ENCODE results near the gene TXNDC9.
"Not testable (repeated sequence)": the region's sequence is repeated elsewhere in the genome, so short reads cannot be mapped to it uniquely, and the experiment has no call there.

TXNDC9 gene

DNA sequence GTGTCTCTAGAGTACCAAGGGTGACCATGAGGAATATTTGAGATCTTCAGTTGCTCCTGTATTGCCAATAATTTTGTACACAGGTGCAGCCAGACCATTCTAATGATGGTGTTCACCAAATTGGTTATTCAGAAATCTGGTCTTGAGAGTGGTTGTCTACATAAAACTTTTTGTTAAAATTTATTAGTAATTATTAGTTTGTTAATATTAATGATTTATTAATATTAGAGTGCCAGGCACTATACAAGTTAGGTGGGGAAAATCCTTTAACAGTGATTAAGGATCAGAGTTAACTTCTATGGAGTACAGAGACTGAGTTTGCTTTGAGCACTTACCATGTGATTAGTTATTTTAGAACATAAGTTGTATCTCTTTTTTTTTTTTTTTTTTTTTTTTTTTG lies 10.1 kb upstream of the TXNDC9 start:
- no peak for DNase-seq (ENCODE audit: low spot score)
- TF ChIP-seq, protein P1, sequence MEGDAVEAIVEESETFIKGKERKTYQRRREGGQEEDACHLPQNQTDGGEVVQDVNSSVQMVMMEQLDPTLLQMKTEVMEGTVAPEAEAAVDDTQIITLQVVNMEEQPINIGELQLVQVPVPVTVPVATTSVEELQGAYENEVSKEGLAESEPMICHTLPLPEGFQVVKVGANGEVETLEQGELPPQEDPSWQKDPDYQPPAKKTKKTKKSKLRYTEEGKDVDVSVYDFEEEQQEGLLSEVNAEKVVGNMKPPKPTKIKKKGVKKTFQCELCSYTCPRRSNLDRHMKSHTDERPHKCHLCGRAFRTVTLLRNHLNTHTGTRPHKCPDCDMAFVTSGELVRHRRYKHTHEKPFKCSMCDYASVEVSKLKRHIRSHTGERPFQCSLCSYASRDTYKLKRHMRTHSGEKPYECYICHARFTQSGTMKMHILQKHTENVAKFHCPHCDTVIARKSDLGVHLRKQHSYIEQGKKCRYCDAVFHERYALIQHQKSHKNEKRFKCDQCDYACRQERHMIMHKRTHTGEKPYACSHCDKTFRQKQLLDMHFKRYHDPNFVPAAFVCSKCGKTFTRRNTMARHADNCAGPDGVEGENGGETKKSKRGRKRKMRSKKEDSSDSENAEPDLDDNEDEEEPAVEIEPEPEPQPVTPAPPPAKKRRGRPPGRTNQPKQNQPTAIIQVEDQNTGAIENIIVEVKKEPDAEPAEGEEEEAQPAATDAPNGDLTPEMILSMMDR (IDR thresholded peaks at IDR 0.05): no peak
- H3K4me3 ChIP-seq: no peak overlapping the region

DNA sequence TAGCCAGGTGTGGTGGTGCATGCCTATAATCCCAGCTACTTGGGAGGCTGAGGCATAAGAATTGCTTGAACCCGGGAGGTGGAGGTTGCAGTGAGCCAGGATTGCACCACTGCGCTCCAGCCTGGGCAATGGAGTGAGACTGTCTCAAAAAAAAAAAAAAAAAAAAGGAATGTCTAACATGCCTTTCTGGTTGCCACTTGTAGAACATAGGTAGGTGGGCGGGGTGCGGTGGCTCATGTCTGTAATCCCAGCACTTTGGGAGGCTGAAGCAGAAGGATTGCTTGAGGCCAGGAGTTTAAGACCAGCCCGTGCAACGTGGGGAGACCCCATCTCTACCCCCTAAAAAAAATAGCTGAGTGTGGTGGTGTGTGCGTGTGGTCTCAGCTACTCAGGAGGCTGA lies 9.3 kb upstream of the TXNDC9 start:
- DNase-seq (ENCODE audit: low spot score); H3K4me3 ChIP-seq; H3K27ac ChIP-seq: not testable (repeated sequence)

More for the DNA sequence above, 10.1 kb upstream of the TXNDC9 start:
- H3K27ac ChIP-seq: no peak overlapping the region

DNA sequence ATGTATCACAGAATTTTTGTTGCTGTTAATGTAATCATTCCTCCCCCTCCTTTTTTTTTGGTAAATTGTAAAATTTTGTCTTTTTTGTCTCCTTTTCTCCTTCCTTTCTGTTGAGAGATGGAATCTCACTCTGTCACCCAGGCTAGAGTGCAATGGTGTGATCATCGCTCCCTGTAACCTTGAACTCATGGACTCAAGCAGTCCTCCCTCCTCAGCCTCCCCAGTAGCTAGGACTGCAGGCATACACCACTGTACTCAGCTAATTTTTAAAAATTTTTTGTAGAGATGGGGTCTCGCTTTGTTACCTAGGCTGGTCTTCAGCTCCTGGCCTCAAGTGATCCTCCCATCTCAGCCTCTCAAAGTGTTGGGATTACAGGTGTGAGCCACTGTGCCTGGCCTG lies 6.4 kb upstream of the TXNDC9 start:
- DNase-seq (ENCODE audit: low spot score): no peak
- TF ChIP-seq, protein P1 (IDR thresholded peaks at IDR 0.05): no peak
- Histone ChIP-seq H3K4me3 (no peak overlapping the region), H3K27ac (no peak overlapping the region)

DNA sequence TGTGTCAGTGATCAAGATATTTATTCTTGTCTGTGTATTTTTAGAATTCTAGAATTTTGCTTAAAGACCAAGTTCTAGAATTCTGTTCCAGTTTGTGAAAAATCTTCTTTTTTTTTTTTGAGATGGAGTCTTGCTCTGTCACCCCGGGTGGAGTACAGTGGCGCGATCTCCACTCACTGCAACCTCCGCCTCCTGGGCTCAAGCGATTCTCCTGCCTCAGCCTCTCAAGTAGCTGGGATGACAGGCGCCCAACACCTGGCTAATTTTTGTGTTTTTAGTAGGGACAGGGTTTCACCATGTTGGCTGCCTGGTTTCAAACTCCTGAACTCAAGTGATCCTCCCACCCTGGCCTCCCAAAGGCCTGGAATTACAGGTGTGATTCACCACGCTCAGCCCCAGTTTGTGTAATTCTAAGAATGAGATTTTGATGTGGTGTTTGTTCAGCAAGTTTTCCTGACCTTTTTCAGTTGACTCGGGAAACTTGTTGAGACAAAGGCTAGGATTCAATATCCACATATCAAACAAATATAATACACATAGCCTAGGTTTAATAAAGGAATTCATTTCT lies 4.6 kb upstream of the TXNDC9 start:
- no peak overlapping the region for H3K4me3 ChIP-seq
- DNase-seq (ENCODE audit: low spot score): no peak
- no peak overlapping the region for H3K27ac ChIP-seq
- TF ChIP-seq, protein P1 (IDR thresholded peaks at IDR 0.05): no peak

DNA sequence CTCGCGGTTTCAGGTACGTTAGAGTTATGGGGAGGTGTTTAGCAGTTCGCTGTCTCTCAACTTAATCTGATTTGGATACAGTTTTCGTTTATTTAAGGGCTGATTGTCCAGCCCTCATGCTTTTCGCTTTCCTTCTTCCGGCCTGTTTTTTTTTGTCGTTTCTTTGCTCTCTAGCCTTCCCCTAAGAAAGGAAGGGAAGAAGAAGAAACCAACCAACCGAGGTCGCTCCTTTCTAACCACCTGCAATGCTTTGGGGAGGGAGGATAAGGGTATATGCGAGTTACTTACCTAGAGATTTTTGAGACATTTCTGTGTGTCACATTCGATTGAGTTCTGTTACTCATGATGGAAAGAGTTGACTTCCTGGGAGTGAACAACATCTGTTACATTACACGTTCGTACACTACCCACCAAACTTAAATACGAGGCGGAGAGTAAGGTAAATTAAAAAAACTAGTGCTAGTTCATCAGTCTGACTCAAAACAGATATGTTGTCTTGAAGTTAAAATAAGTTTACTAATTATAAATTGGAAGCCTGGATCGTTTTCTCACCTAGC lies 2.0 kb upstream of the TXNDC9 start:
- TF ChIP-seq, protein P1 (IDR thresholded peaks at IDR 0.05): no peak
- DNase-seq (ENCODE audit: low spot score): no peak
- Histone ChIP-seq H3K27ac (peak overlapping the region; percentile 85 to 88), H3K4me3 (peak overlapping the region; percentile 87)

DNA sequence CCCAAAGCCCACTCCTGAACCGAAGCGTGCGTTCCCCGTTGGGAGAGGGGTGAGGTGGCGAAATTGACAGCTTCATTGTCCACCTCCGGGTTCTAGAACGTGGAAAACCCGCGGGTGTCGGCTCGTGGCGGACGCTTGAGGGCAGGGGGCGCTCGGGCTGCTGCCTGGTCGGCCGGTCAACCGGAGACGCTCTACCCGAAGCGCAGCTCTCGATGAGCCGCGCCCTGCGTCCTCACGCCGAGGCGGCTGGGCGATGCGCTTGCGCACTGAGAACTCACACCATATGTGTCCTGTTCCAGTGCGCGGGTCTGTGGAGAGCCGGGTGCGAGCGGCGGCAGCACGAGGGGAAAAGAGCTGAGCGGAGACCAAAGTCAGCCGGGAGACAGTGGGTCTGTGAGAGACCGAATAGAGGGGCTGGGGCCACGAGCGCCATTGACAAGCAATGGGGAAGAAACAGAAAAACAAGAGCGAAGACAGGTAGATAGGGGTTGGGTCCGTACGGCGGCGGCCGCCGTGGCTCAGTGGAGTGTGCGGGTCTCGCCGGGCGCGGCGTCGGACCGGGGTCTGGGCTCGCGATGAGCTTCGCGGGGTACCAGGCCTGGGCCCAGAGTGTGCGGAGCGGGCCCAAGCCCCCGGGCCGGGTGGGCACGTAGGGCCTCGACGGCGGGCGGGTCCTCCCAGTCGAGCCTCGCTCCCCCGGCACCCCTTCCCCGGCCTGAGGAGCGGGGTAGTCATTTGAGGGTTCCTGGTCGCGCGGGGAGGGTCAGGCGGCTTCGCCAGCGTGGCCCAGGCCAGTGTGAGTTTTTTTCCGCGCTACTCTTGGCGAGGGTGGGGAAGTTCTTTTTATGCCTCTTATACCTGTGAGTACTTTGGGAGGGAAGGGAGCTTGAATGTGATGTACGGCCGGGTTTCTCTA lies 1.2 kb upstream of the TXNDC9 start, which contains the start of gene EIF5B:
Gene EIF5B, plus strand, starts transcription at position 277 of the 916 bp plus-strand sequence. Its CDS starts 166 bp downstream, at position 443.
- Histone ChIP-seq H3K4me3 (peak within 1 kb of the TSS; percentile 87), H3K27ac (peak within 1 kb of the TSS; percentile 85 to 88)
- peak; percentile 96 for DNase-seq (ENCODE audit: low spot score)
- TF ChIP-seq, protein P1 (IDR thresholded peaks at IDR 0.05): peak; percentile 8

DNA sequence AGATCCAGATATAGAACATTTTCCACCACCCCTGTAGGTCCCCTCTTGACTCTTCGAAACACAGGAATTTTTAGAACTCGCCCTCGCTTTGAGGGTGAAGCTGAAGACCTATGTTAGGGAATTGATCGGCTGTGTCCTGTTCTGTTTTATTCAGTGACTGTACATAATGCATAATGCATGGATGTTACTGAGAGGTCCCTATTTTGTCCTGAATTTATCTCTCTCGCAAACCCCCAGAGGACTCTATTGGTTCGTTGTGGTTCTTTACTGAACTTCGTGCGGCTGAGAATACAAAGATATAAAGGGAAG lies 625 bp upstream of the TXNDC9 start:
- TF ChIP-seq, protein P1 (IDR thresholded peaks at IDR 0.05): peak; percentile 12
- DNase-seq (ENCODE audit: low spot score): no peak
- H3K27ac ChIP-seq: peak overlapping the region; percentile 85 to 88
- H3K4me3 ChIP-seq: peak overlapping the region; percentile 87

Data from coronary artery (tissue), 2 donors.